Measurements from ENCODE around the gene SPATC1L. TPM values are rescaled to one million over a fixed set of nuclear protein-coding genes. Genes with fewer than 3 reads are reported as not detected.
A peak's percentile ranks its signal among the peaks of the same experiment; 100 is the strongest.

SPATC1L gene
- total and polyA plus RNA-seq, 2 of the 8 experiments (the other 6 are each of a cell fraction or from before 2014, with no cell fraction given), result 24.9 to 50.0 TPM

DNA sequence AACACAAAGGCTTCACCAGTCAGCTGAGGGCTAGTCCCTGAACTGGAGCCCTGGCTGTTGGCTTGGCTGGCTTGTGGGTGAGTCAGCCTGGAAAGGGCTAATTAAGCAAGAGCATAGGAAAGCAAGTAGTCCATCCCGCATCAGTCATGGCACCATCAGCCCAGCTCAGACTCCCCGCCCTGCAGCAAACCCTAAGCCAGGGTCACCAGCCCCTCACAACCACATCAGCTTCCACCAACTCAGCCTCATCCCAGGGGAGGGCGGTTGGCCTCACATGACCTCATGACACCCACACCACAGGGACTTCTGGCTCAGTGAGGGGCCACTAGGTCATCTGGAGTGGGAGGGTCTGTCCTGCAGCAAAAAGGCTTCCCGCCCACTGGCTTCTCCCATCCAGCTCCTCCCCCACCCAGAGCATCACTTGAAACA, 7.0 kb upstream of the SPATC1L start:
- ChIA-PET CTCF (ENCODE audit: partially characterized antibody) (interaction anchor here (0.7 kb wide), 1 partner anchor 48 kb away, joined by 3 read pairs; no protein-coding TSS in a partner anchor), POLR2A (ENCODE audit: partially characterized antibody) (interaction anchor here (0.6 kb wide), 1 partner anchor 12 kb away, joined by 3 read pairs; no protein-coding TSS in a partner anchor)
- H3K4me1 ChIP-seq (replicated peaks in 1 of 4; ENCODE audit: control insufficient read depth in 3 of 4, insufficient read depth in 4 of 4, low read length in 3 of 4), result peaks cover 0 to 9% (median 0%) of the 10 kb centered on the region in 4 experiments; a peak in 2 of 7 replicates
- H3K56ac ChIP-seq (replicated peaks; ENCODE audit: insufficient read length, low read depth, low read length), result no peak overlapping the region
- no peak overlapping the region for H3K9ac ChIP-seq (replicated peaks in 1 of 4; ENCODE audit: extremely low read depth in 1 of 4, low read depth in 3 of 4, low read length in 3 of 4)
- H3K79me2 ChIP-seq (ENCODE audit: control insufficient read depth in 1 of 2, insufficient read depth in 2 of 2, low read length in 2 of 2), result no peaks in the 10 kb centered on the region
- no peak overlapping the region for H2BK120ac ChIP-seq (replicated peaks; ENCODE audit: low read depth, low read length)
- H2BK5ac ChIP-seq (ENCODE audit: low read depth, low read length), result 0 out of 2 replicates have a peak overlapping the region, but pooled peaks have one; percentile 49
- no peak overlapping the region for H2AFZ ChIP-seq (ENCODE audit: low read length)
- H3K4ac ChIP-seq (replicated peaks; ENCODE audit: insufficient read length, low read depth, low read length), result no peak overlapping the region
- no peak for FAIRE-seq
- H3K27me3 ChIP-seq (replicated peaks in 1 of 4; ENCODE audit: control insufficient read depth in 3 of 4, extremely low read depth in 1 of 4, insufficient read depth in 3 of 4, low read length in 3 of 4), result no peaks in the 10 kb centered on the region
- no peak overlapping the region for H3K18ac ChIP-seq (ENCODE audit: extremely low read depth, low read length)
- no peak overlapping the region for H3K4me3 ChIP-seq (ENCODE audit: extremely low read depth in 1 of 4, insufficient read depth in 2 of 4, low read depth in 3 of 4, low read length in 4 of 4)
- H3K79me1 ChIP-seq (ENCODE audit: low read depth, low read length), result no peaks in the 10 kb centered on the region; the same call in 1 of the 2 replicates
- no peak for DNase-seq (ENCODE audit: low read depth in 1 of 2, low spot score in 2 of 2)
- no peaks in the 10 kb centered on the region for H3K9me3 ChIP-seq (ENCODE audit: insufficient read depth in 2 of 2, low read depth in 1 of 2, low read length in 1 of 2)
- WGBS, 2 experiments (ENCODE audit: extremely low coverage in 1 of 2, insufficient coverage in 1 of 2, insufficient read length in 1 of 2, insufficient replicate concordance in 2 of 2, low coverage in 1 of 2, low lambda C conversion rate in 2 of 2, missing lambda C conversion rate in 1 of 2), result 85% methylated on average over 4 of the region's 4 CpGs; no CpG with 5 or more reads in 1 of the 2 experiments
- H2BK20ac ChIP-seq (ENCODE audit: low read length), result no peak overlapping the region
- H2AK5ac ChIP-seq (ENCODE audit: low read depth, low read length), result no peak overlapping the region
- H4K20me1 ChIP-seq (replicated peaks in 1 of 2; ENCODE audit: control insufficient read depth in 1 of 2, insufficient read depth in 2 of 2, low read length in 2 of 2), result peaks cover 2 to 14% of the 10 kb centered on the region in 2 experiments
- no peak overlapping the region for H4K91ac ChIP-seq (replicated peaks; ENCODE audit: insufficient read length, low read length)
- no peak overlapping the region for H3K14ac ChIP-seq (ENCODE audit: insufficient read length)
- H3K4me2 ChIP-seq (ENCODE audit: insufficient read depth in 1 of 2, low read depth in 2 of 2, low read length in 2 of 2), result no peak overlapping the region
- no peak overlapping the region for H3K23ac ChIP-seq (ENCODE audit: insufficient read length)
- H3K23me2 ChIP-seq (ENCODE audit: low read depth, low read length), result no peaks in the 10 kb centered on the region
- no peak overlapping the region for H2BK12ac ChIP-seq (ENCODE audit: low read depth, low read length)
- no peak overlapping the region for H3K27ac ChIP-seq (ENCODE audit: low read depth, low read length)
- no peak overlapping the region; the same call in 1 of the 2 replicates for H4K8ac ChIP-seq (ENCODE audit: extremely low read depth, insufficient read depth, low read length)
- H2BK15ac ChIP-seq (ENCODE audit: low read length), result no peak overlapping the region
- peaks cover 8 to 33% (median 21%) of the 10 kb centered on the region in 4 experiments; a peak in 7 of 8 replicates for H3K36me3 ChIP-seq (ENCODE audit: control insufficient read depth in 2 of 4, insufficient read depth in 4 of 4, low read length in 3 of 4)
- H4K5ac ChIP-seq (ENCODE audit: insufficient read length, low read depth, low read length), result no peak overlapping the region
- TF ChIP-seq JUND (IDR thresholded peaks at IDR 0.05; ENCODE audit: low read length), result no peak
- no peak for TF ChIP-seq HDAC2 (IDR thresholded peaks at IDR 0.05; ENCODE audit: borderline replicate concordance in 1 of 2, low read depth in 2 of 2, low read length in 2 of 2)
- no peak for TF ChIP-seq NANOG (IDR thresholded peaks at IDR 0.05; ENCODE audit: insufficient read depth, low read depth, low read length, poor library complexity, severe bottlenecking)
- no peak for TF ChIP-seq EGR1 (IDR thresholded peaks at IDR 0.05; ENCODE audit: borderline replicate concordance, low read depth, low read length)
- TF ChIP-seq RXRA (IDR thresholded peaks at IDR 0.05; ENCODE audit: insufficient read depth, low read depth, low read length), result no peak
- TF ChIP-seq, protein P1, sequence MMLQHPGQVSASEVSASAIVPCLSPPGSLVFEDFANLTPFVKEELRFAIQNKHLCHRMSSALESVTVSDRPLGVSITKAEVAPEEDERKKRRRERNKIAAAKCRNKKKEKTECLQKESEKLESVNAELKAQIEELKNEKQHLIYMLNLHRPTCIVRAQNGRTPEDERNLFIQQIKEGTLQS (IDR thresholded peaks at IDR 0.05; ENCODE audit: insufficient read depth, low read depth, low read length), result no peak
- no peak for TF ChIP-seq TCF12 (IDR thresholded peaks at IDR 0.05; ENCODE audit: low read depth, low read length)
- no peak for TF ChIP-seq KDM1A (IDR thresholded peaks at IDR 0.05; ENCODE audit: borderline replicate concordance, low read length)
- no peak for TF ChIP-seq YY1 (IDR thresholded peaks at IDR 0.05; ENCODE audit: low read depth, low read length)
- TF ChIP-seq RBBP5 (IDR thresholded peaks at IDR 0.05; ENCODE audit: borderline replicate concordance, low read depth, low read length), result no peak
- no peak for TF ChIP-seq SP2 (IDR thresholded peaks at IDR 0.05; ENCODE audit: low read length)
- TF ChIP-seq CTBP2 (IDR thresholded peaks at IDR 0.05; ENCODE audit: borderline replicate concordance, insufficient read depth, insufficient read length, low read length), result no peak
